Panc1 (cell line): Measurements from ENCODE around the gene CLBA1. TPM values are rescaled to one million over a fixed set of nuclear protein-coding genes. Genes with fewer than 3 reads are reported as not detected.

Experiments used
- ATAC-seq: fragments of 200-7000 bp; cut with Tn5 transposase; 2 replicates; pipeline ENCODE4 v1.9.1; 2020; ENCODE audit warnings: mild to moderate bottlenecking, moderate library complexity
- BruUV-seq: library from RNA; stranded (reverse); fragments of 400-500 nt; replicated peaks from 2 replicates; lab custom pipeline; 2021; lab: Mats Ljungman, UMichigan
- CTCF ChIA-PET: fragments of 300-600 bp; sonication (Branson Sonifier 250); formaldehyde crosslinking; loops from one replicate; lab custom pipeline; 2022; ENCODE audit warnings: antibody characterized with exemption; lab: Charles Lee
- POLR2A ChIA-PET: fragments of 300-600 bp; sonication (Branson Sonifier 250); formaldehyde crosslinking; loops from one replicate; lab custom pipeline; 2022; ENCODE audit warnings: antibody characterized with exemption; lab: Charles Lee
- DNase-seq: peaks from one replicate; pipeline ENCODE4 v3.0.0-alpha.2; 2010; ENCODE audit warnings: low read depth, low spot score
- H3K27ac ChIP-seq: 2 replicates; pipeline ENCODE4 v1.5.1; 2011; ENCODE audit warnings: mild to moderate bottlenecking, low read length, inconsistent platforms
- H3K27me3 ChIP-seq: fragments of 200-500 bp; sonication (Bioruptor generic); 2 replicates; pipeline ENCODE4 v1.6.0; 2014; ENCODE audit warnings: low read length, inconsistent platforms; ENCODE audit not compliant: control insufficient read depth, insufficient read depth
- H3K36me3 ChIP-seq: fragments of 200-500 bp; sonication (Bioruptor generic); 2 replicates; pipeline ENCODE4 v1.5.1; 2014; ENCODE audit warnings: inconsistent platforms, mild to moderate bottlenecking, low read length, moderate library complexity; ENCODE audit not compliant: control insufficient read depth, insufficient read depth
- H3K4me1 ChIP-seq: 2 replicates; pipeline ENCODE4 v1.5.1; 2011; ENCODE audit warnings: inconsistent platforms, mild to moderate bottlenecking, low read length, moderate library complexity; ENCODE audit not compliant: control insufficient read depth, insufficient read depth
- H3K4me3 ChIP-seq, 2 experiments: 2 replicates each; pipeline ENCODE4 v1.5.1; 2011 to 2012; ENCODE audit warnings: low read depth in 2 of 2, low read length in 2 of 2, mild to moderate bottlenecking in 2 of 2, inconsistent platforms in 1 of 2, moderate library complexity in 1 of 2
- H3K9me3 ChIP-seq: fragments of 200-500 bp; sonication (Bioruptor generic); 2 replicates; pipeline ENCODE4 v1.5.1; 2014; ENCODE audit warnings: low read depth, mild to moderate bottlenecking, inconsistent platforms, low read length, moderate library complexity; ENCODE audit not compliant: control insufficient read depth, insufficient read depth
- POLR2AphosphoS5 ChIP-seq: IDR thresholded peaks from 2 replicates; pipeline ENCODE4 v1.6.1; 2012; ENCODE audit warnings: mild to moderate bottlenecking, low read depth, low read length, moderate library complexity
- SIN3A ChIP-seq: IDR thresholded peaks from 2 replicates; pipeline ENCODE4 v1.6.1; 2012; ENCODE audit warnings: low read depth, mild to moderate bottlenecking, low read length, moderate library complexity, borderline replicate concordance; ENCODE audit not compliant: insufficient read depth
- TCF7L2 ChIP-seq: IDR thresholded peaks from 2 replicates; pipeline ENCODE4 v1.6.1; 2011; ENCODE audit warnings: mild to moderate bottlenecking, low read depth, low read length, inconsistent platforms
- in situ Hi-C: cut with HindIII; loops from 2 replicates; pipeline ENCODE4 v1.10.0; 2016; ENCODE audit warnings: low sequenced_read_pairs, low pct_unique_long_range_greater_than_20kb
- intact Hi-C: fragments of 100-400 bp; cut with micrococcal nuclease; formaldehyde crosslinking; loops from one replicate; pipeline ENCODE4 v1.10.0; 2022; ENCODE audit not compliant: unreplicated experiment
- total RNA-seq: library from RNA; stranded (reverse); gene quantifications from one replicate; pipeline ENCODE4 v1.2.1, GENCODE V29; 2021; ENCODE audit not compliant: unreplicated experiment
- TF ChIP-seq, protein P1 (sequence below): fragments of 450-650 bp; IDR thresholded peaks from 2 replicates; pipeline ENCODE4 v1.5.1; 2017; ENCODE audit warnings: mild to moderate bottlenecking
- TF ChIP-seq, protein P2 (sequence below), 2 experiments: IDR thresholded peaks; 2 replicates each; pipeline ENCODE4 v1.6.1; 2011 to 2012; ENCODE audit warnings: low read depth in 2 of 2, control low read depth in 1 of 2, low read length in 1 of 2, mild to moderate bottlenecking in 1 of 2, moderate library complexity in 1 of 2; ENCODE audit not compliant: insufficient read depth in 1 of 2

CLBA1 gene
- total RNA-seq, 1 experiment from 2014 or later = 13.8 TPM

DNA sequence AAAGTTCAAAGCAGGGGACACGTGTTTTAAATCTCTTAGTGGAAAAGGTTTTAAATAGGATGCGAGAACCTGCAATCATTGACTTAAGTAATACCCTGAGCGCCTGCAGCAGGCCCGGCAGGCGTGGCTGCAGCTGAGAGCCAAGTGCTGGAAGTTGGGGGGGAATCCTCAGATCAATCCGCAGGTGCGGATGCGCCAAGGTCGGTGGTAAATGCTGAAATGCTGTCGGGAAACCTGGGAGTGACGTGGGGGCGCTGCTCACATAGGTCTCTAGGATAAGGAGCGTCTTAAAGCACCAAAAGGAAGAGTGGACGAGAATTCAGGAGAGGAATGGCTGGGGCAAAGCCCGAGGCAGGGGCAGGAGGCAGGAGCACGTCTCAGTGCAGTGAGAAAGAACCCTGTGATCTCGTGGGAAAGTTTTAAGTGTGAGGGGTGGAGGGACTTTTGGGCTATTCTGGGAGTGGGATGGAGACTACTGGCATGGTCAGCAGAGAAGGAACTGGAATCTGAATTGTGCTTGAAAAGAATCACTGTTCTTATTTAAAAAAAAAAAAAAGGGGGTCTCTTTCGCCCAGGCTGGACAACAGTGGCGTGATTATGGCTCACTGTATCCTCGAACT, 36.2 kb downstream of the CLBA1 start:
- no peak for TF ChIP-seq POLR2AphosphoS5
- TF ChIP-seq, protein P1, sequence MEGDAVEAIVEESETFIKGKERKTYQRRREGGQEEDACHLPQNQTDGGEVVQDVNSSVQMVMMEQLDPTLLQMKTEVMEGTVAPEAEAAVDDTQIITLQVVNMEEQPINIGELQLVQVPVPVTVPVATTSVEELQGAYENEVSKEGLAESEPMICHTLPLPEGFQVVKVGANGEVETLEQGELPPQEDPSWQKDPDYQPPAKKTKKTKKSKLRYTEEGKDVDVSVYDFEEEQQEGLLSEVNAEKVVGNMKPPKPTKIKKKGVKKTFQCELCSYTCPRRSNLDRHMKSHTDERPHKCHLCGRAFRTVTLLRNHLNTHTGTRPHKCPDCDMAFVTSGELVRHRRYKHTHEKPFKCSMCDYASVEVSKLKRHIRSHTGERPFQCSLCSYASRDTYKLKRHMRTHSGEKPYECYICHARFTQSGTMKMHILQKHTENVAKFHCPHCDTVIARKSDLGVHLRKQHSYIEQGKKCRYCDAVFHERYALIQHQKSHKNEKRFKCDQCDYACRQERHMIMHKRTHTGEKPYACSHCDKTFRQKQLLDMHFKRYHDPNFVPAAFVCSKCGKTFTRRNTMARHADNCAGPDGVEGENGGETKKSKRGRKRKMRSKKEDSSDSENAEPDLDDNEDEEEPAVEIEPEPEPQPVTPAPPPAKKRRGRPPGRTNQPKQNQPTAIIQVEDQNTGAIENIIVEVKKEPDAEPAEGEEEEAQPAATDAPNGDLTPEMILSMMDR = no peak
- Histone ChIP-seq H3K4me1 (peaks cover 40% of the 10 kb centered on the region), H3K4me3 (peak overlapping the region; percentile 71 to 86), H3K27me3 (no peaks in the 10 kb centered on the region), H3K9me3 (no peaks in the 10 kb centered on the region), H3K36me3 (peaks cover 7% of the 10 kb centered on the region; the same call in 1 of the 2 replicates), H3K27ac (peak overlapping the region; percentile 99)
- ATAC-seq (no peak), DNase-seq (no peak)
- intact Hi-C loops (no loop called here), in situ Hi-C loops (no loop called here)
- BruUV-seq = TSS peak; percentile 95
- ChIA-PET POLR2A (no interaction called here), CTCF (interaction anchor here (0.6 kb wide), 2 partner anchors 12 to 24 kb away, joined by 3 to 4 read pairs; no protein-coding TSS in a partner anchor)

DNA sequence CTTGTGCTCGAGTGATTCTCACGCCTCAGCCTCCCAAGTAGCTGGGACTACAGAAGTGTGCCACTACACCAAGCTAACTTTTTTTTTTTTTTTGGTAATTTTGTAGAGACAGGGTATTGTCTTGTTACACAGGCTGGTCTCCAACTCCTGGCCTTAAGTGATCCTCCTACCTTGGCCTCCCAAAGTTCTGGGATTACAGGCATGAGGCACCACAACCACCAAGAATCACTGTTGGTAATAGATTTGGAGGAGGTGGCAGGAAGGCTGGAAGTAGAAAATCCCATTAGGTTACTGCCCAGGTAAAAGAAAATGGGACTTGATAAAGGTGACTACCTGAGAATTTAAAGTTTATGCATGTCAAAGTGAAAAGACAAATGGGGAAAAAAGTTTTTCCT, 36.7 kb downstream of the CLBA1 start:
- intact Hi-C loops (no loop called here), in situ Hi-C loops (no loop called here)
- TF ChIP-seq, protein P2, sequence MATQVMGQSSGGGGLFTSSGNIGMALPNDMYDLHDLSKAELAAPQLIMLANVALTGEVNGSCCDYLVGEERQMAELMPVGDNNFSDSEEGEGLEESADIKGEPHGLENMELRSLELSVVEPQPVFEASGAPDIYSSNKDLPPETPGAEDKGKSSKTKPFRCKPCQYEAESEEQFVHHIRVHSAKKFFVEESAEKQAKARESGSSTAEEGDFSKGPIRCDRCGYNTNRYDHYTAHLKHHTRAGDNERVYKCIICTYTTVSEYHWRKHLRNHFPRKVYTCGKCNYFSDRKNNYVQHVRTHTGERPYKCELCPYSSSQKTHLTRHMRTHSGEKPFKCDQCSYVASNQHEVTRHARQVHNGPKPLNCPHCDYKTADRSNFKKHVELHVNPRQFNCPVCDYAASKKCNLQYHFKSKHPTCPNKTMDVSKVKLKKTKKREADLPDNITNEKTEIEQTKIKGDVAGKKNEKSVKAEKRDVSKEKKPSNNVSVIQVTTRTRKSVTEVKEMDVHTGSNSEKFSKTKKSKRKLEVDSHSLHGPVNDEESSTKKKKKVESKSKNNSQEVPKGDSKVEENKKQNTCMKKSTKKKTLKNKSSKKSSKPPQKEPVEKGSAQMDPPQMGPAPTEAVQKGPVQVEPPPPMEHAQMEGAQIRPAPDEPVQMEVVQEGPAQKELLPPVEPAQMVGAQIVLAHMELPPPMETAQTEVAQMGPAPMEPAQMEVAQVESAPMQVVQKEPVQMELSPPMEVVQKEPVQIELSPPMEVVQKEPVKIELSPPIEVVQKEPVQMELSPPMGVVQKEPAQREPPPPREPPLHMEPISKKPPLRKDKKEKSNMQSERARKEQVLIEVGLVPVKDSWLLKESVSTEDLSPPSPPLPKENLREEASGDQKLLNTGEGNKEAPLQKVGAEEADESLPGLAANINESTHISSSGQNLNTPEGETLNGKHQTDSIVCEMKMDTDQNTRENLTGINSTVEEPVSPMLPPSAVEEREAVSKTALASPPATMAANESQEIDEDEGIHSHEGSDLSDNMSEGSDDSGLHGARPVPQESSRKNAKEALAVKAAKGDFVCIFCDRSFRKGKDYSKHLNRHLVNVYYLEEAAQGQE (IDR thresholded peaks at IDR 0.05; ENCODE audit: insufficient read depth in 1 of 2, low read depth in 2 of 2, low read length in 1 of 2) = no peak
- no peak for TF ChIP-seq TCF7L2
- TF ChIP-seq, protein P1 = no peak
- no peak for TF ChIP-seq SIN3A
- ATAC-seq = no peak
- Histone ChIP-seq H3K27me3 (no peaks in the 10 kb centered on the region), H3K9me3 (no peaks in the 10 kb centered on the region), H3K27ac (peak overlapping the region; percentile 99), H3K4me3 (peak overlapping the region; percentile 71 to 86), H3K36me3 (peaks cover 7% of the 10 kb centered on the region; the same call in 1 of the 2 replicates), H3K4me1 (peaks cover 37% of the 10 kb centered on the region)
- ChIA-PET CTCF (interaction anchor here (0.6 kb wide), 2 partner anchors 12 to 23 kb away, joined by 3 to 4 read pairs; no protein-coding TSS in a partner anchor), POLR2A (no interaction called here)
- no peak for DNase-seq
- no TSS peak for BruUV-seq
